ENCODE results near the gene SLC1A1.

Gene SLC1A1

DNA sequence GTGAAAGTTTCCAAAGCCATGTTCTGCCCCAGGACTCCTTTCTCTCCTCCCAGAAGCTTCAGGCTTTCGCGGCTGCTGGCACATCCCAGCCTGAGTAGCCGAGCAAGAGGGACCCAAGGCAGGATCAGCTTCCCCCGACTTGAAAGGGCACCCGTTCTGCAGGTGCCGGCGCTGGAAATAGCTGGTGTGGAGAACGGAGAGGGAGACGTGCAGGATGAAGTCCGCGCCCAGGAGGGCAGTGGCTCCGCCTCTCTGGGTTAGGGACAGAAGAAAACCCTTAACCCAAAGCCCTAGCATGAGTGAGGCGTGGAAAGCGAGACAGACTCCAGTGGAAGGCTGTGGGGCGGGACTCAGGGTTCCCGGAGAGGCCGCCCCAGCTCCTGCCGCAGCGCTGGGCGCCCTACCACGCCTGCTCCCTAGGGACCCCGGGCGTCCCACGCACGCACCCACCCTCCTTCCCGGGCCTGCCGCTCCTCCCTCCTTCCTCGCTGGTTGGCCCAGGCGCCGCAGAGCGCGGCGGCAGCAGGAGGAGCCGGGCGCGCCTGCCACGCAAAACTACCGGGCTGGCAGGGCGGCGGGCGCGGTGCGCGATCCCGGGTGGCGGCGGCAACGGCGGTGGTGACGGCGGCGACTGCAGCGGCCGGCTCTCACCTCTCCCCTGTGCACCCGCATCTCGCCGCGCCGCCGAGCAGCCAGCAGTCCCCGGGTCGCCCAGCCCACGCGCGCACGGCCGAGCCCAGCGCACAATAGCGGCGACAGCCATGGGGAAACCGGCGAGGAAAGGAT lies at the start of gene SLC1A1:
TSS of gene SLC1A1 (plus strand) at position 550 of the 786 bp plus-strand sequence. CDS start at position 762, 212 bp downstream.
- peak in 1 of 2 donors; percentile 3 for DNase-seq

DNA sequence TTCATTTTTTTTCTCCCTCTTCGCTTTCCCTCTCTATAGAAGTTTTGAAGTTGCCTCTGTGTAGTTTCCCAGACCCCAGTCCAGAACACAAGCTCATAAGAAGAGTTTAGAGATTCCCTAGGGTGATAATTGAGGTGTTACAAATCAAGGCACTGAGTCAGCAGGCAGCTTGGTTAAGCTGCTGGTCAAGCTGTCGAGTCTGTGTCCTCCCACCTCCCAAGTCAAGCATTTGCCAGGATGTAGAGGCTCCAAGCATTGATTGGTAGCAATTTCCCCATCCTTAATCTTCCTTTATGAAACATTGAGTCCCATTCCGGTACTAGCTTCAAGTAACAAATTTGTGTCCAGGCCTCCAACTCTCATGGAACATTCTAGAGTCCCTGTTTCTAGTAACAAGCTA lies 47.5 kb upstream of the SLC1A1 start:
- no peak for DNase-seq

DNA sequence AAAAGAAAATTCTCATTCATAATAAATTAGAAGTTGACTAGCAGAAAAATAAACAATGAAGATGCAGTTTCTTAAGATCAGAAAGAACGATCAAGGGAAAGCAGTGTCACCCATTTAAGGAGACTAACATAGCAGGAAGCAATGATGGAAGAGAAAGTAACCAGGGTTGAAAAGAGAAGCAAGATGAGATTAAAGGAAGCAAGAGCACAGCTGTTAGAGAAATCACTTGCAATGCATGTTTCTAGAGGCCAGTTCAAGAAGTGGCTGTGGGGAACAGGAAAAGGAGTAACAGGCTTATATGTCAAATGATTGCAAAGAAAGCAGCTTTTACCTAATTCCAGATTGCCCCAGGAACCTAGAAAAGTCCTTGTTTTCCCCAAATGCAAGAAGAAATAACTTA lies 46.8 kb upstream of the SLC1A1 start:
- DNase-seq: no peak

DNA sequence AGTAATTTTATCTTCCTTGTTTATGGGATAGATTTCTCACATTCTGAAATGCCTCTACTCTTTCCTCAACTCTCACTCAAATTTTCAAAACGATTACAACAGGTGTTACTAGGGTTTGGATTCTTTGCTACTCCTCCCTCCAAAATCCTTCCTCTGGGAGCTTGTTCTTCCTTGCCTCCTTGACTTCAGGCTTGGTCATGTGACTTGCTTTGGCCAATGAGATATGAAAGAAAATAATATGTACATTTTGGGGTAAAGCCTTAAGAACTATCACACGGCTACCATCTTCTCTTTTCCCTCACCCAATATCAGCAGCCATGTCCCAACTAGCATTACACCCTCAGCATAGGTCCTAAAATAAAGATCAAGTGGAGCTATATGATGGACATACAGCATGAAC lies 28.8 kb upstream of the SLC1A1 start:
- DNase-seq: no peak

DNA sequence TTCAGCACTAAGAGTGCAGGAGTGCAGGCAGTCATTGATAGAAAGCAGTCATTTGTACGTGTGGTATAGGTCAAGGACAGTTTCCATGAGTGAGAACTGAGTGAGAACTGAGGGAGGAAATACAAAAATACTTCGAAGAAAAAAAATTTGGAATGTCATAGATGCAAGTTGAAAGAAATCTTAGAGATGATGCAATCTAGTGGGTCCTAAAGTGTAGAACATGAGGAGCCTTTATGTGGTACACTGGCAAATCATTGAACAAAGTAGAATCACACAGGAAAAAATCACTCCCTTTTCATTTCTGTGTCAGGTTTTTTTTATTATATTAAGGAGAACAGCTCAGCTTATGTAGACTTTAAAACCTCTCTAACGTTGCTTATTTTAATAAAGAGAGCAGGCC lies 26.4 kb upstream of the SLC1A1 start:
- DNase-seq: no peak

DNA sequence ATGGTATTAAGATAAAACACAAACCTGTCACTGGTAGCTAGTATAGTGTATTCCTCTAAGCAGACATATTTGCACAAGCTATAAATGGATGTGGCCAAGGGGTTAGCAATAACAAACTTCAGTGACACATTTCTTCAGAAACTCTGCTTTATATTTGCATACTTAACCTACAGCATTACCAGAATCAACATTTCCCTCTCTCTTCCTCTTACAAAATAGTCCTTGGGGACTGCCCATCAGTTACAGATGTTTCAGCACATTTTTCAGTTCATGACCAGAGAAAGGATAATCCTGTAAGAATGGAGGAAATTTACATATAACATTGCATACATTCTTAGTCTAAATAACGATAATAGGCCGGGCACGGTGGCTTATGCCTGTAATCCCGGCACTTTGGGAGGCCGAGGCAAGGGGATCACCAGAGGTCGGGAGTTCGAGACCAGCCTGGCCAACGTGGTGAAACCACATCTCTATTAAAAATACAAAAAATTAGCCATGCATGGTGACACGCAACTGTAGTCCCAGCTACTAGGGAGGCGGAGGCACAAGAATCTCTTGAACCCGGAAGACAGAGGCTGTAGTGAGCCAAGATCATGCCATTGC lies 25.3 kb upstream of the SLC1A1 start:
- DNase-seq: no peak

DNA sequence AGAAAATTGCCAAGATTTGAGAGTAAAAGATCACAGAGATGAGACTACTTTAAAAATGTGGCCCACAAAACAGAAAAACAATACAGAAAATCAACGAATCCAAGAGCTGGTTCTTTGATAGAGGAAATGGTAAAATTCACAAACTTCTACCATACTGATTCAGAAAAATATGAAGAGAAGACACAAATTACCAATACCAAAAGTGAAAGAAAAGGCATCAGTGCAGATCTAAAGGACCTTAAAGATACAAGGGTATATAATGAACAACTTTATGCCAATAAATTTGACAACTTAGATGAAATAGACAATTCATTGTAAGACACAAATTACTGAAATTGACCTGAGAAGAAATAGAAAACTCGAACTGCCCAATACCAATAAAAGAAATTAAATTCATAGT lies 24.4 kb upstream of the SLC1A1 start:
- DNase-seq: no peak

DNA sequence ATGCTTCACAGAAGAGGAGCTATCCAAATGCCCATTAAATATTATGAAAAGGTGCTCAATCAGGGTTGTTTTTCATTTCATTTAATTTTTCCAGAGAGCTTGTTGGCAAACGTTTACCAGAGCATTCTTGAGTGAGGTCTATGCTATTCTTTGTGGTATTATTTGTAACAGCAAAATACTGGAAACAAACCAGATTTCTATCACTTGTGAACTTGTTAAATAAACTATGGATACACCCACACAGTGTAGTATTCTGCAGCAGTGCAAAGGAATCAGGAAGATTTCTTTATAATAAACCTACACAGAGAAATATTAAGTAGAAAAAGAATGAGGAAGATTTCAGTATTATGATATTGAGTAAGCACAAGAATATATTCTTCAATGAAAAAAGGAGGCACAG lies 15.0 kb upstream of the SLC1A1 start:
- no peak for DNase-seq

DNA sequence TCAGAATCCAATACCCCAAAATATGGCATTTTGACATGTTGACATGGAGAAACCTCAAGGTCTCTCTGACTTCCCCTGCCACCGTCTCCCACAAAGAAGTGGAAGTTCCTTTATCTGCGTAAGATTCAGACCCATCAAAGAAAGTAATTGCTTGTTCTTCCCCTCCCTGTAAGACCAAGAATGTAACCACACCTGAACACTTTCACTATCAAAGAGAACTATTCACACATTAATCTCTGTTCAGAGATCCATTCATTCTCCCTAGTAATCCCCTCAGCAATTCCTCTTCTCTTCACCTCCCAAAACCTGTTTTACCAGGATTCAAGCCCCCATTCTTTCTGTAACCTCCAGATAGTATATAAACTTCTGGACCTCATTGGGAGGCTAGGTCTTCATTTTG lies 4.1 kb upstream of the SLC1A1 start:
- no peak for DNase-seq

DNA sequence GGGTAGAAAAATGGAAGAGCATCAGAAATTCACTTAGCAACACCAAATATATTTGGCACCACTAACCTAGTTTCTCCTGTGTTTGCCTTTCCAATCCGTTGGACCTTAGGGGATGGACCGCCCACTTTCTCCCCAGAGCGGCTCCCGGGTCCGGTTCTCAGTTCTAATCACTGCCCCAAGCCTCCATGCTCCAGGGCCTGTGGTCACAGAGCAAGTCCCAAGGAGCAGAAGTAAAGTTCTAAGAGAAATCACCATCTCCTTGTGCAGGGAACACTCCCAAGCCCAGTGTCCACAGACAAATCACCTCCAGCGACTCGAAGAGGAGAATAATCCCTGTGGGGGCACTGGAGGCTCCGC lies 728 bp upstream of the SLC1A1 start:
- DNase-seq: no peak

DNA sequence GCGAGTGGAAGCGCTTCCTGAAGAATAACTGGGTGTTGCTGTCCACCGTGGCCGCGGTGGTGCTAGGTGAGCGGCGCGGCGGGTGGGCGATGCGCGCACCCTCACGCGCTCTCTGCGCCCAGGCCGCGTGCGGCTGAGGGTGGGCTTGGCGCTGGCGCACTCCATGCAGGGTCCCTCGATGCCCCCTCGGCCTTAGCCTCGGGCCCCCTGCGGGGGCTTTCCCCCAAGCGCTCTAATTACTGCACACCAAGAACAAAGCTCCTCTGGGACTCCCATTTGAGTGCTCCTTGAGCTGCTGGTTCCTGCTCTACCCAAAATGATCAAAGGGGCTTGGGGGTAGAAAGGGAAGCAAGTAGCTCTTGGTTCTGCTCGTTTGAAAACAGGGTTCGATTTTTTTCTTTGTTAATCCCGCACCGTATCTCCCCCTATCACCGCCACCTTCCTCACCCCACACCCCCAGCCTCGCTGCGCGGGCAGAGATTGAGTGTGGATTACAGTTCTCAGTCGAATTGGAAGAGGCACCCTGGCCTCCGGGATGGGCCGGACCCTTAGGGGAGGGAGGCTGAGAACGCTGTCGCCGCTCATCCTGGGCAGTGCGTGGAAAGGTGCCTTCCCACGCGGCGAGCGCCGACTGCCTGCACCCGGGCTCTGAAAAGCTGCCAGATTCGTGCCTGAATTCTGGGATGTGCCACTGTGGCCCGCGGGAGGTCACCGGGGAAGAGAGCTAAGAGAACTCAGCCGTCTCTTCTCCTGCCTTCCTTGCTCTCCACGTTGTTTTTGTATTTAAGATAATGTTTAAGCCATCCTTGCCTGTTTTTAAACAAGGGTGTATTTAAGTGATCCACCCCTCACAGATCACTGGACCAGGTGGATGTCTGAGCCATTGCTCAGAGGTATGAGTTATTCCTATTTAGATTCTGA lies 697 bp downstream of the SLC1A1 start:
- DNase-seq: no peak

DNA sequence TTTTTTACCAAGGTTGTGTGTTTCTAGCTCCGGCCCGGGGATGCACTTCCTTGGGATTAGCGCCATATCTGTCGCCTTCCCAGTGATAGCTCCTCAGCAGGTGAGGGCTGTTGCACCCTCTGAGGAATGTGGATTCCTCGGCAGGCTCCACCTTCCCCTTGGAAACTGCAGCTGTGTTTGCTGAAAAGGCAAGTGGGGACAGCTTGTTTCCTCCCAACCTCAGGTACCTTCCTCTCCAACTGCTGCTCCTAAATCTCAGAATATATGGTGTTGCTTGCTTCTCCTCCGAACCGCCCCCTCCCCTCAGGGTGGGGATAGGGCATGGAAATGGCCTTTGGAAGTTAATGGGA lies 1.3 kb downstream of the SLC1A1 start:
- no peak for DNase-seq

DNA sequence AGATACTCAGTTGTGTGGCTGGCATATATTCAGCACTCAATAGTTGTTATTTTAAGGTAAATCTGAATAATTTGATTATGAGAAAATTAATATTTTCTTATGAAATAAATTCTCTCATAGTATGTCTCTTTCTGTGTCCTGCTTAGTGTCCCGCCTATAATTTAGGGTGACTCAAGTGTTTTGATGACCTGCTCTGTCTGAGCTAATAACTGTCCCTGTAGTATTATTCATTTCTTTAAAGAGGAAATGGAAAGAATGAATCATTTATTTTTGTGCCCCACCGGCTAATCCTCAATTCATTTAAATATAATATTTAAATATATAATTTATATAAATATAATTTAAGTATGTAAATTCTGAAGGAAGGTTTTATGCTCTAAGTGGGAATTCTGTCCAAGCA lies 4.1 kb downstream of the SLC1A1 start:
- no peak for DNase-seq

DNA sequence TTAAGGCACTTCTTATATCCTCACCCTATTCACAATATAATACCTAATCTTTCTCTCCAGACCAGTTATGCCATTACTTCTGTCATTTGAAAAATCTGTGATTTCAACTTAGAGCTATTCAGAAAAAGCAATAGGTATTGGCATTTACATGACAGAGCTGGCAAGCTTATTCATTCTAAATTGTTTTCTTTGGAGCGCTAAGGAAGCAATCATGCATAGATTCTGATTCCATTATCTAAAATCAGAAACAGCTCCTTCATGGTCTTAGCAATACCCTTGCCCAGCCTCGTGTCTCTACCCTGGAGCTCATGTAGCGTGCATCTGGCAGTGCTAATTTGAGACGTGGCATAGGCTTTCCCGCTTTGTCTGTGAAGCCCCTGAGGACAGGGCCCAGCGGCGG lies 4.5 kb downstream of the SLC1A1 start:
- no peak for DNase-seq

DNA sequence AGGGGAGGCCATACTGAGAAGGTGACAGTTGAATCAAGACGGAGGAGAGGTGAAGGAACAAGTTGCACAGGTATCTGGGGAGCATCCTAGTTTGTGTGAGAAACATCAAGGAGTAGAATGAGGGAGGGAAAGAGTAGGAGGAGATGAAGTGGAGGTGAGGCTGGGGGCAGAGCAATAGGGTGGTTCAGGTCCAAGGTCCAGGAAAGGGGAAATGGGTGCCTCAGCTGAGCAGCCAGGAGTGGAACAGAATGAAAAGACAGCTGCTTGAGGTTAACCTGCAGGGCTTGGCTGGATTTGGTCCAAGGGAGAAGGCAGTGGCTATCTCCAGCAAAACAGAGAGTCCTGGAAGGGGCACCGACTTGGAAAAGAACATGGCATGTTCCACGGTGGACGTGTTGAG lies 5.3 kb downstream of the SLC1A1 start:
- no peak for DNase-seq

DNA sequence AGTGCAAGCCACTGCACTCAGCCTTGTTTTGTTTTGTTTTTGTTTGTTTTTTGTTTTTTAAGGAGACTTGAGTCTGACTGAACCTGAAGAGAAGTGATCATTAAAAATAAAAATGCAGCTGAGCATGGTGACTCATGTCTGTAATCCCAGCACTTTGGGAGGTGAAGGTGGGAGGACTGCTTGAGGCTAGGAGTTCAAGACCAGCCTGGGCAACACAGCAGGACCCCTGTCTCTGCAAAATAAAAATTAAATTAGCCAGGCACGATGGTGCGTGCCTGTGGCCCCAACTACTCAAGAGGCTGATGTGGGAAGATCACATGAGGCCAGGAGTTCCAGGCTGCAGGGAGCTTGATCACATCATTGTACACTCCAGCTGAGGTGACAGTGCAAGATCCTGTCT lies 6.2 kb downstream of the SLC1A1 start:
- no peak for DNase-seq

DNA sequence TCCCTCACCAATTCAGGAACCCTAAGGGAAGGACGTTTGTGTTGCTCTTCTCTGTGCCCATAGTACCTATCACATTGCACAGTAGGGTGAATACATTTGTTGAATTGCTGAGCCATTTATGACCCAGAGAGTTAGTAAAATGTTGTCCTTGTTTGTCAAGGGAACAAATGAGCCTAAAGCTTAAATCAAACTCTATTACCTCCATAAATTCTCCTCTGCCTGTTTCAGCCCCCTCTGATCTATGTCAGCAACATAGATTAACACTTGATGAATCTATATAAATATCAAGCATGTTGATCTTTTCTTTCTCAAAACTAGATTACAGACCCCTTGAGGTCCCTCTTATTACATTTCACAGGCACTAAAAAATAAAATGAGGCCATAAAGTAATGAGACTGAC lies 7.1 kb downstream of the SLC1A1 start:
- no peak for DNase-seq

DNA sequence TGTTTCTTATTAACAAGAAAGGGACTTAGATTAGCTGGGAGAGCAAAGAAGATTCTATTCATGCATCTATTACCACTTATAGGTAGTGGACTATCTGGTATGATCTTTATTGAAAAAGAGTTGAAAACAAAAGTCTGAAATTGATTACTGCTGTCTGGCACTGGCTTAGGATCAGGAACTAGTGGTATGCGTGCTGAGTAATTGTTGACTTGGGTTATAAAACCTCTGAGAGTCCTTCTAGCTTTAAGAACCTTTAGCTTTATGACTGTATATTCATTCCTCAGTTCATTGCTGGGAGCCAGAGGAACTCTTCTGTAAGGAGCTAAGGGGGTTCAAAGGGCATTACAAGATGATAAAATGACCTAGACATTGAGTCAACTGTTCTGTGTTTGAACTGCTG lies 7.6 kb downstream of the SLC1A1 start:
- no peak for DNase-seq

DNA sequence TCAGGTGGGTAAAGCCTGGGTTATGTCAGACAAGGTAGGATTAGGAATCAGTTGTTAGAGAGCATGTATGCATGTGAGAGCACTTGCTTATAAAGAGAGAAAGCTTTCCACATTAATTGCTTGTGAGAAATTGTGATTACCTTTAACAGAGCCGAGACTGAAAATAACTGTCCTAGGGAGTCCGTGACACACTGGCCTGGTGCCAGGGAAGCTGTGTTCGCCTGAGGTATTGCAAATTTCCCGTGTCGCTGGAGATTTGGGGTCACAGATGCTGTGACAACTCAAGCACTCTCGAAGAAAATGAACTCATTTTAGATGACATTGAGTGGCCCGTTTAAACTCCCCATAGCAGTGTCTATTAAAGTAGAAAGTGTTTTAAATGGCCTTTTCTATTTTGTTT lies 9.6 kb downstream of the SLC1A1 start:
- DNase-seq: no peak

DNA sequence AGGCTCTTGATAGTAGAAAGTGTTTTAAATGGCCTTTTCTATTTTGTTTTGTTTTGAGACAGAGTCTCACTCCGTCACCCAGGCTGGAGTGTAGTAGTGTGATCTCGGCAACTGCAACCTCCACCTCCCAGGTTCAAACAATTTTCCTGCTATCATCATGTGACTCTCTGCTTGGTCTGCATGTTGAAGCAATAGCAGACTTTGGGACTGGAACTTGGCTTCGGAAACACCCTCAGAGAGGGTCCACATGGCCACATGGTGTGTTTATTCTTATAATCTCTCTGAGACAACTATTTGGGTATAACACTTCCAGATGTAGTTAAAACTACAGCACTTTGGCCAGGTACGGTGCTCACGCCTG lies 10.9 kb downstream of the SLC1A1 start:
- DNase-seq: no peak

DNA sequence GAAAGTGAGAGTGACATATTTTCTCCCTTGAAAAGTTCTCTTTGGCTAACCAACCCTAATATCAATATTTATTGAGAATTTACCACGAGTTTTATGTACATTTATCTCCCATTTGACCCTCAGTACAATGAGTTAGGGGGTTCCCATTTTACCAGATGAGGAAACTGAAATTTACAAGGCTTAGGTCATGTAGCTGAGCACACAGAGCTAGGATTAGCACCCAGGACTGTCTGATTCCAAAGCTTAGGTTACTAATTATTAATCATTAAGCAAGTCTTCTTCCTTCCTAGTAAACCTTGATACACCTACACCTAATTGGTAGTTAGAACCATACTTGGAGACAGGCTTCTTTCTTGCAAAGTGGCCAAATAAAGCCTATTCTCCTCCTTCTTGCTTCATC lies 12.2 kb downstream of the SLC1A1 start:
- no peak for DNase-seq

DNA sequence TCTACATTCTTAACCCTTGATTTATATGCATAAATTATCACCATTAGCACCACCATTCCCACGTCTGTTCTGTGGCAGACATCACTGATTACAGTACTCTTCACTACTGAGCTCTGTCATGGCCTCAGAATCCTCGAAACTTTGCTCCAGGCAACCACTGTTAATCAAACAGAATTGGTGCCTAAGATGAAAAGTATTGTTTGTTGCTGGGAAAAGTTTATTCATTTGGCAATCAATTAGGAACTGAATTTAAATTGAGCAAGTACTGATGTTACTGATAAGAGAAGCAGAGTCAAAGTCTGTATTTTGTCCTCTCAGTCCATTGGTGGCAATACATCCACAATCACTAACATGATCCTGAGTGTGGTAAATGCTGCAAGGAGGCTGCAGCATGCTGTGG lies 12.8 kb downstream of the SLC1A1 start:
- DNase-seq: no peak

DNA sequence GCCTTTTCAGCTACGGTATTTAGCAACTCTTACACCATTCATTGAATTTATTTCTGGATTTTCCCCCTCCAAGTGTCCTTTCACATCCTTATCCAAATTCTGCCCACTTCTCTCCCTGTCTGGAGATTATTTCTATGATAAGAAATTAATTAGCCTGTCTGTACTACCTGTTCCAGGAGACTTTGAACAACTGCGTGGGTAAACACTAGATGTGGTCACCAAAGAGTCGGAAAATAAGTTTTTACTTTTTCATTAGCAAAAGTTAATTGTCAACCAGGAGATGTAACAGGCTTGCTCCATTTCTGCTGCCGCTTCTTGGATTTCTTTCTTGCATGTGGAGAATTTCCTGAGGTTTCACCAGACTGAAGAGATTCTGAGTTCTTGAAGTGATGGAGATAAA lies 14.0 kb downstream of the SLC1A1 start:
- no peak for DNase-seq

DNA sequence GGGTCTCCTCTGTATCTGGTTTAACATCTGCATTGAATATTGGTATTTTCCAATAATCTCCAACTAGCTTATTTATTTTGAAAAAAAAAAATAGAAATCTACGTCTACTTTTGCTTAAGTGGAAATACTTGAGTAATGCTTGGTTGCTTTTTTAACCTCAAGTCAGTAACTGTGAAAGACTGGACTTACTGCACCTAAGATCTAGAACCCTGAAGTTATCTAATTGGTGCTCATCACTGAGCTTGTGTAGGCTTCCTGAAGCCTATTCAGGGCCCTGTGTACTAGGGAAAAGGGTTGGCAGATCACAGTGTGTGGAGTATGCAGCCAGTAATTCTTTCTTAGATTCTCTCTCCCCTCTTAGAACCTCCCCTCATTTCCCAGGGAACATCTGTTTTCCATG lies 16.2 kb downstream of the SLC1A1 start:
- no peak for DNase-seq
